HepG2 (cell line): ENCODE data around the gene ME3. TPM values are rescaled to one million over a fixed set of nuclear protein-coding genes. Genes with fewer than 3 reads are reported as not detected.

Experiments used
- ATAC-seq: fragments of 200-7000 bp; cut with Tn5 transposase; 3 replicates; pipeline ENCODE4 v1.9.1; 2020; ENCODE audit warnings: mild to moderate bottlenecking, moderate library complexity
- BruUV-seq: library from RNA; stranded (reverse); fragments of 400-500 nt; replicated peaks from 2 replicates; lab custom pipeline; 2021; lab: Mats Ljungman, UMichigan
- CTCF ChIA-PET: fragments of 300-600 bp; formaldehyde crosslinking; extraction: SDS; loops from one replicate; lab custom pipeline; 2021; ENCODE audit warnings: low total read pairs, inconsistent platforms, low intra/inter-chr PET ratio; lab: Yijun Ruan, JAX
- POLR2A ChIA-PET: fragments of 350-600 bp; sonication (Branson Sonifier 250); formaldehyde crosslinking; loops from one replicate; lab custom pipeline; 2020; ENCODE audit warnings: antibody characterized with exemption, inconsistent platforms; lab: Yijun Ruan, JAX
- DNase-seq: peaks from one replicate; pipeline ENCODE4 v3.0.0-alpha.2; 2015; ENCODE audit warnings: low spot score
- FAIRE-seq: peaks from 3 replicates; lab custom pipeline; 2011; peaks lifted over from hg19 to GRCh38; lab: Jason Lieb, UNC
- H2AFZ ChIP-seq: one replicate; pipeline ENCODE4 v1.6.1; 2011; ENCODE audit warnings: low read length, inconsistent platforms
- H3K27ac ChIP-seq: fragments of 300-600 bp; 3 replicates; pipeline ENCODE4 v1.8.0; 2011; ENCODE audit warnings: mixed run types, mild to moderate bottlenecking, mixed read lengths, low read length, inconsistent platforms; ENCODE audit not compliant: insufficient read depth; ENCODE audit errors: extremely low read length
- H3K27me3 ChIP-seq, 2 experiments: fragments of 200-600 bp in 1 of 2; 2 replicates in 1 of 2; 3 replicates in 1 of 2; pipeline versions ENCODE4 v1.6.0 to v1.8.0; 2011; ENCODE audit warnings: low read length in 2 of 2, mild to moderate bottlenecking in 2 of 2, moderate library complexity in 2 of 2, inconsistent platforms in 1 of 2; ENCODE audit not compliant: insufficient read depth in 2 of 2, control insufficient read depth in 1 of 2
- H3K36me3 ChIP-seq, 2 experiments: fragments of 200-600 bp in 1 of 2; replicated peaks in 1 of 2; 2 replicates in 1 of 2; 3 replicates in 1 of 2; pipeline versions ENCODE4 v1.5.1 to v1.8.0; 2011; ENCODE audit warnings: low read length in 2 of 2, inconsistent platforms in 1 of 2; ENCODE audit not compliant: insufficient read depth in 2 of 2, control insufficient read depth in 1 of 2
- H3K4me1 ChIP-seq: 2 replicates; pipeline ENCODE4 v1.5.1; 2012; ENCODE audit warnings: low read length, inconsistent platforms; ENCODE audit not compliant: insufficient read depth
- H3K4me2 ChIP-seq: 2 replicates; pipeline ENCODE4 v1.6.0; 2011; ENCODE audit warnings: low read depth, low read length, inconsistent platforms
- H3K4me3 ChIP-seq, 3 experiments: fragments of 200-600 bp in 1 of 3; sonication (generic), shearing (Covaris generic) in 1 of 3; replicated peaks in 1 of 3; 2 replicates each; pipeline ENCODE4 v1.5.1; 2011 to 2016; ENCODE audit warnings: low read length in 3 of 3, inconsistent platforms in 2 of 3, low read depth in 2 of 3, mild to moderate bottlenecking in 2 of 3, control low read depth in 1 of 3, mixed read lengths in 1 of 3; ENCODE audit not compliant: insufficient read depth in 1 of 3
- H3K79me2 ChIP-seq: one replicate; pipeline ENCODE4 v1.6.1; 2011; ENCODE audit warnings: low read length, inconsistent platforms; ENCODE audit not compliant: insufficient read depth
- H3K9ac ChIP-seq: 2 replicates; pipeline ENCODE4 v1.6.0; 2011; ENCODE audit warnings: mild to moderate bottlenecking, low read depth, low read length, inconsistent platforms; ENCODE audit not compliant: insufficient read depth
- H3K9me3 ChIP-seq: 2 replicates; pipeline ENCODE4 v1.5.1; 2012; ENCODE audit warnings: mild to moderate bottlenecking, low read length
- H4K20me1 ChIP-seq: 2 replicates; pipeline ENCODE4 v1.6.0; 2011; ENCODE audit warnings: inconsistent platforms, mild to moderate bottlenecking, low read length, moderate library complexity; ENCODE audit not compliant: insufficient read depth
- ARID3A ChIP-seq: IDR thresholded peaks from 2 replicates; pipeline ENCODE4 v1.6.1; 2012; ENCODE audit warnings: low read depth, low read length, improper control_type of control experiment
- ARID5B ChIP-seq: IDR thresholded peaks from 2 replicates; pipeline ENCODE4 v1.4.0; 2020; ENCODE audit warnings: mild to moderate bottlenecking, missing genetic modification reagents
- PHF5A ChIP-seq: IDR thresholded peaks from one replicate; pipeline ENCODE4 v1.6.1; 2018; ENCODE audit warnings: low read depth, missing genetic modification reagents; ENCODE audit not compliant: unreplicated experiment
- SOX13 ChIP-seq, 3 experiments: fragments of 450-650 bp in 1 of 3; sonication (generic) in 1 of 3; formaldehyde crosslinking in 1 of 3; IDR thresholded peaks in 2 of 3; conservative IDR thresholded peaks in 1 of 3; 2 replicates each; pipeline versions ENCODE4 v1.5.0 to v1.6.1; 2016 to 2020; ENCODE audit warnings: antibody characterized with exemption in 1 of 3, mild to moderate bottlenecking in 1 of 3, missing compliant biosample characterization in 1 of 3, missing genetic modification reagents in 1 of 3, moderate library complexity in 1 of 3
- SOX5 ChIP-seq: IDR thresholded peaks from 2 replicates; pipeline ENCODE4 v1.6.1; 2016; ENCODE audit warnings: borderline replicate concordance
- WGBS: methylation state at CpG from one replicate; pipeline ENCODE4 v1.1.6; 2017; ENCODE audit warnings: low lambda C conversion rate; 5-methylcytosine and 5-hydroxymethylcytosine counted together
- in situ Hi-C: cut with HindIII; loops from 2 replicates; pipeline ENCODE4 v1.10.0; 2017; ENCODE audit warnings: low pct_unique_long_range_greater_than_20kb; ENCODE audit not compliant: extremely low pct_ligation_motif_present
- intact Hi-C: fragments of 100-400 bp; cut with micrococcal nuclease; formaldehyde crosslinking; loops from one replicate; pipeline ENCODE4 v1.10.0; 2022; ENCODE audit not compliant: unreplicated experiment
- polyA plus RNA-seq, 8 experiments: library from polyadenylated mRNA; depleted of rRNA in 3 of 8; stranded (reverse) in 7 of 8; unstranded in 1 of 8; fragments of >200 nt; fragmentation: Illumina TruSeq in 4 of 8; extraction: Trizol in 4 of 8; gene quantifications; 2 replicates each; pipeline versions ENCODE4 v1.2.1 to v1.2.3, GENCODE V29; 2011 to 2016; ENCODE audit warnings: low read depth in 4 of 8, missing spikeins in 1 of 8, mixed read lengths in 1 of 8; ENCODE audit not compliant: insufficient read depth in 1 of 8
- total RNA-seq, 5 experiments: library from RNA; depleted of rRNA; stranded (reverse); fragments of >200 nt; fragmentation: Illumina TruSeq; extraction: Trizol; gene quantifications; 2 replicates each; pipeline ENCODE4 v1.2.3, GENCODE V29; 2016; ENCODE audit warnings: low read depth in 1 of 5

Gene ME3
- total and polyA plus RNA-seq, 2 of the 13 experiments (the other 11 are each of a cell fraction or from before 2014, with no cell fraction given) = not detected

DNA sequence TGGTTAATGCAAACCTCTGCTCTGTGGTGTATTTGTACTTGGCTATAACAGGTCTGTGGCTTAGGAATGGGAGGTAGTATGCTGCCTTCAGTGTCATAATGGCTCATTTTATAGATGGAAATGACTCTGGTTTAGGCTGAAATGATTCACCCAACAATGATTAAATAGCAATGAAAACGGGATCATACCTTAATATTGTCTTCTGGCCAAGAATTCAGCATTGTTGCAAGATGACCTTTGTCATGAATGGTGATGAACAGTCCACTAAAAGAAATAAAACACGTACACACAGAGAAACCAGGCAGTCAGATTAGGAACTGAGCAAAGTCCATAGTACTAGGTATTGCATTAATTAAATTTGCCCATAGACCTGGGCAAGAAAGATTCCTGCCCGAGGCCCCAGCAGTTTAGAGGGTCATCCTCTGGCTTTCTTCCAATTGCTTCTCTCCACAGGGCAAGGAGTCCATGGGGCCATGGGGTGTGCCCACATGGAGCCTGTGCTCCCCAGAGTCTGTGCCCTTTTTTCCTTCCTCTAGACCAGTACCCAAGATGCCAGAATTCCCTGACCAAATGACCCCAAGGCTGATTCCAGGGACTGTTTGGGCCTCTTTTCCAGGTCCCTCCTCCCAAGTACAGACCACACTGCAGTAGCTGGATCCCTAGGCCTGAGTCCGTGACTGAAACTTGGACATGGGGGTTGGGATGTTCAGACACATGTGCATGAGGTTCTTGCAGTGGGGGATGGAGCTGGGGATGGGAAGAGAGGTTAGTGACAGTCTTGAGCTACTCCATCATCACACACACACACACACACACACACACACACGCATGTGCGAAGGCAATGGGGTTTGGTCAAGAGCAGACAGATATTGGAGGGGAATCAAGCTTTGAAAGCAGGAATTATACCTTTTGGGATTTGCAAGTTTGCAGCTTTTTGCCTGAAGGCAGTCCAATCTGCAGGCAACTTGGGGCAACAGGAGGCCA lies 163.5 kb downstream of the ME3 start:
- Histone ChIP-seq H3K79me2 (no peaks in the 10 kb centered on the region), H3K27ac (no peak overlapping the region), H3K9me3 (no peaks in the 10 kb centered on the region), H3K9ac (no peak overlapping the region), H2AFZ (no peak overlapping the region), H3K36me3 (no peaks in the 10 kb centered on the region), H4K20me1 (no peaks in the 10 kb centered on the region), H3K4me3 (no peak overlapping the region), H3K4me2 (peak overlapping the region; percentile 20; the same call in 1 of the 2 replicates), H3K27me3 (no peaks in the 10 kb centered on the region), H3K4me1 (peaks cover 55% of the 10 kb centered on the region)
- intact Hi-C loops (no loop called here), in situ Hi-C loops (no loop called here)
- WGBS = 34% methylated on average over 6 of the region's 6 CpGs
- FAIRE-seq (no peak), DNase-seq (peak; percentile 66), ATAC-seq (peak; percentile 61)
- CTCF ChIA-PET = no interaction called here
- BruUV-seq = no TSS peak
- POLR2A ChIA-PET = interaction anchor here (1.0 kb wide), 1 partner anchor 33 kb away, joined by 4 read pairs; no protein-coding TSS in a partner anchor
- TF ChIP-seq ARID5B (CRISPR knock-in tag) (peak; percentile 21; the same call in 1 of the 2 replicates), SOX5 (peak; percentile 22; the same call in 1 of the 2 replicates), PHF5A (CRISPR knock-in tag) (no peak), ARID3A (peak; percentile 70; the same call in 1 of the 2 replicates), SOX13 (IDR thresholded peaks at IDR 0.05) (no peak), SOX13 (CRISPR knock-in tag; conservative IDR thresholded peaks at IDR 0.05 in 1 of 2, IDR thresholded peaks at IDR 0.05 in 1 of 2) (peak in 1 of 2 experiments; percentile 57; a peak in 1 of 4 replicates)
